GM12801 (cell line): ENCODE data around the gene PTGFRN.

Experiments
- TF ChIP-seq, protein P1 (sequence below): IDR thresholded peaks from one replicate; pipeline ENCODE4 v1.5.1; 2011; ENCODE audit warnings: control low read depth; ENCODE audit not compliant: insufficient read length; ENCODE audit errors: extremely low read depth

Gene PTGFRN

GRCh38 chr1:116951200-116951935 lies 41.7 kb downstream of the PTGFRN start:
- TF ChIP-seq, protein P1, sequence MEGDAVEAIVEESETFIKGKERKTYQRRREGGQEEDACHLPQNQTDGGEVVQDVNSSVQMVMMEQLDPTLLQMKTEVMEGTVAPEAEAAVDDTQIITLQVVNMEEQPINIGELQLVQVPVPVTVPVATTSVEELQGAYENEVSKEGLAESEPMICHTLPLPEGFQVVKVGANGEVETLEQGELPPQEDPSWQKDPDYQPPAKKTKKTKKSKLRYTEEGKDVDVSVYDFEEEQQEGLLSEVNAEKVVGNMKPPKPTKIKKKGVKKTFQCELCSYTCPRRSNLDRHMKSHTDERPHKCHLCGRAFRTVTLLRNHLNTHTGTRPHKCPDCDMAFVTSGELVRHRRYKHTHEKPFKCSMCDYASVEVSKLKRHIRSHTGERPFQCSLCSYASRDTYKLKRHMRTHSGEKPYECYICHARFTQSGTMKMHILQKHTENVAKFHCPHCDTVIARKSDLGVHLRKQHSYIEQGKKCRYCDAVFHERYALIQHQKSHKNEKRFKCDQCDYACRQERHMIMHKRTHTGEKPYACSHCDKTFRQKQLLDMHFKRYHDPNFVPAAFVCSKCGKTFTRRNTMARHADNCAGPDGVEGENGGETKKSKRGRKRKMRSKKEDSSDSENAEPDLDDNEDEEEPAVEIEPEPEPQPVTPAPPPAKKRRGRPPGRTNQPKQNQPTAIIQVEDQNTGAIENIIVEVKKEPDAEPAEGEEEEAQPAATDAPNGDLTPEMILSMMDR: no peak

DNA sequence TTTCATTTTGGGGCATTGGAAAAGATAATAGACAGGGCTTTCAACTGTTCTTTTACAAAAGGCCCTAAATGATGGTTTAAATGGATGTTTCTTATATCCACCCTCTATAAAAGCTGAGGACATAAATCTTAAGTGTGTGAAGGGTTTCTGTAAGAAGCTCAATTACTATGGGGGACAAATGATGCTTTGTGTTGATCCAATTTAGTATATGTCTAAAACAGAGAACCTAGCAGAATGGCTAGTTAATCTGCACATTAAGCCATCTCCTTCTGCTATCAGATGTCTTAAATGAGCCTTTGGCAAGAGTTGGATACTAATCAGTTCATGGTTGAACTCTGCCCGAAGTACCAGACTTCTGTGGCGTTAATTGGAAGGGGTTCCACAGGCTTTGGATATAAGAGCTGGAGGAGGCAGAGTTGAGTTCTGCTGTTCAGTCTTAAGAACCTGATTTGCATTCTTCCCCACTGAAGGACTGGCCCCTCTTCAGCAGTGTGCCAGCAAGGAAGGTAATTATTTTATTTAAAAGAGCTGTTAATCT lies 43.1 kb downstream of the PTGFRN start:
- TF ChIP-seq, protein P1: no peak

DNA sequence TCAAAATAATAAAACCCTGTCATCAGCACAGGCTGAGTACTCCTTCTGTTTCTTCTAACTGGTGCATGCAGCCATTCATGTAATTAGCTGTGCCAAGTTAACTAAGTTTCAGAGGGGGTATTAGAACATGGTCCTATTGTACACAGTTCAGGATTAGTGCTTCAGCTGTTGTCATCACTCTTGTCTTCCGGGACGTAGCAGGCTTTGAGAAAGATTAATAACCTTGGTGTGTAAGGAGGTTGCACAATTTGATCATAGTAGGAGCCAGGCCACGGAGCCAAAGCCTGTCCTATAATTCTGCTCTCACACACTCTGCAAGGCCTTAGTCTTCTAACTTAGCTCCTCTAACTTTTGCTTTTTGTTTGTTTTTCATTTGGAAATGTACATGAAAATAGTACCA lies 44.7 kb downstream of the PTGFRN start:
- TF ChIP-seq, protein P1: no peak

DNA sequence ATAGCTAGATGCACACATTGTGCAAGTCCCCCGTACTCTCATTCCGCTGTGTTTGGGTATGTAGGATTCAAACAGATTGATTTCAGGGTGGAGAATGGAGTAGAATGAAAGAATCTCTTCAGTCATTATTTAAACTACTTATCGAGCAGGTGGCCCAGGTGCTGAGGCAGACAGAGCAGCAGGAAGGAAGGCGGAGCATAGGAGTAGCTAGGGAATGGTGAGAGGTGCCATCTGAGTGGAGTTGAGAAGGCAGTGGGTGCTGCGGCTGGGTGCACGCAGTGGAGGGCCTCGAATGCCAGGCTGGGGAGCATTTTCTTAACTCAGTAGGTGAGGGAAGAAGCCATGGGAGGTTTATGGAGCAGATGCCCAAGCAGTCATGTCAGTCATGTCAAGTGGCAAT lies 46.7 kb downstream of the PTGFRN start:
- TF ChIP-seq, protein P1: no peak

- TF ChIP-seq, protein P1: no peak
These were observed 47.9 kb downstream of the PTGFRN start for GRCh38 chr1:116957646-116958045.

DNA sequence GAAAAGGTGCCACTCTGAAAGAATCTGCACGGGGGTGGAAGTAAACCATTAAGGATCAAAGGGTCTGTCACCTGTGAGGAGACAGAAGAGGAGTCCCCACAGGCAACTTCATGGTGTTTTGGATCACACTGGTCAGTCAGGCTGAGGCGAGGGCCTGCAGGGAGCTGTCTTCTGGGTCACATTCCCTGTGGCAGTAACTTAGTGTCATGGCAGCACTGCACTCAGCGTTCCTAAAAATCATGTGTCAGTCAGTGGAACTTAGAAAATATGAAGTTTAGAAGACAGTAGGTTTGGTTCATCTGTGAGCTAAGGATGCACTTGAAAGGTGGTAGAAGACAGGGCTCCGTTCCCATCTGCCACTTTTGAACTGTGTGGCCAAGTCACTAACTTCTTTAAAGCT lies 48.4 kb downstream of the PTGFRN start:
- TF ChIP-seq, protein P1: no peak

GRCh38 chr1:116958977-116959376 lies 49.3 kb downstream of the PTGFRN start:
- TF ChIP-seq, protein P1: no peak
